ENCODE results near the gene AP4M1.

AP4M1 gene

GRCh38 chr7:100115026-100115425 lies 13.6 kb downstream of the AP4M1 start:
- Histone ChIP-seq H3K4me1 (ENCODE audit: insufficient read depth, poor library complexity, severe bottlenecking) (no peaks in the 10 kb centered on the region), H3K9me3 (ENCODE audit: severe bottlenecking) (no peaks in the 10 kb centered on the region), H3K36me3 (ENCODE audit: low read depth) (peaks cover 41% of the 10 kb centered on the region), H3K27me3 (ENCODE audit: insufficient read depth, poor library complexity, severe bottlenecking) (no peaks in the 10 kb centered on the region), H3K4me3 (ENCODE audit: severe bottlenecking) (no peak overlapping the region), H3K27ac (ENCODE audit: poor library complexity, severe bottlenecking) (no peak overlapping the region)
- ATAC-seq (ENCODE audit: low read depth) (no peak), DNase-seq (ENCODE audit: low spot score) (no peak)
- no peak for TF ChIP-seq CTCF (IDR thresholded peaks at IDR 0.05; ENCODE audit: poor library complexity, severe bottlenecking)

- Histone ChIP-seq H3K36me3 (ENCODE audit: low read depth) (peaks cover 8% of the 10 kb centered on the region), H3K4me3 (ENCODE audit: severe bottlenecking) (peak overlapping the region; percentile 79), H3K4me1 (ENCODE audit: insufficient read depth, poor library complexity, severe bottlenecking) (no peaks in the 10 kb centered on the region), H3K9me3 (ENCODE audit: severe bottlenecking) (no peaks in the 10 kb centered on the region), H3K27me3 (ENCODE audit: insufficient read depth, poor library complexity, severe bottlenecking) (no peaks in the 10 kb centered on the region), H3K27ac (ENCODE audit: poor library complexity, severe bottlenecking) (peak overlapping the region; percentile 47)
- no peak for ATAC-seq (ENCODE audit: low read depth)
- TF ChIP-seq CTCF (IDR thresholded peaks at IDR 0.05; ENCODE audit: poor library complexity, severe bottlenecking), result no peak
- no peak for DNase-seq (ENCODE audit: low spot score)
Observed at GRCh38 chr7:100118388-100119071, 17.1 kb downstream of the AP4M1 start.

DNA sequence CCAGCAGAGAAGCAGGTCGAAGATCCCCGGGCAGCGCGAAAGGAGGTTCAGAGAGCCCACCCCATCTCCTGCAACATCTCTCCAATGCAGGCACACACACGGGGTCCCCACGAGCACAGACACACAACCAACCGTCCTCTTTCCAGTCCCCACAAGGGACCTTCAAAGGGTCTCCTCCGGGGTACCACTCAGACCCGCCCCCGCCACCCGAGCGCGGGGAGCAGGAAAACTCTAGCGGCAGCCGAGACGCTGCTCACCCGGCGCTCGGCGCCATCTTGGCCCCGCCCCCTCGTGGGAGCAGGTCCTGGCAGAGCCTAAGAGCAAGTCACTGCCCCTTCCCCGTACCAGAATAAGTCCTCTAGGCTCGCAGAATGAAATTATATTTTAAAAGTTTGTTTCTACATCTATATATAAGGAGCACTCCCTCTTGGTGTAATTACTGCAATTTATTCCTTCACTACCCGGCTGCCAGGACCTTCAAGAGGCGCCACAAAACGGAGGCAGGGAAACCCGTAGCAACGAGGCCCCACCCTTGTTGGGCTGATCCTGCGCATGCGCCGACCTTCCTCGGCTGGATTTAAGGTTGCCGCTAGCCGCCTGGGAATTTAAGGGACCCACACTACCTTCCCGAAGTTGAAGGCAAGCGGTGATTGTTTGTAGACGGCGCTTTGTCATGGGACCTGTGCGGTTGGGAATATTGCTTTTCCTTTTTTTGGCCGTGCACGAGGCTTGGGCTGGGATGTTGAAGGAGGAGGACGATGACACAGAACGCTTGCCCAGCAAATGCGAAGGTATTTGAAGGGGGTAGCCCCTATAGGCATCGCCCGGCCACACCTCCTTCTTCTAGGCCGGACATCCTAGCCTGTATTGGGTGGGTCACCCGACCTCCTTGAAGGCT lies 17.9 kb downstream of the AP4M1 start, which contains the start of the genes CNPY4 and TAF6:
TSS of gene CNPY4 (plus strand) at position 563 of the 898 bp plus-strand sequence. CDS start at position 674, 111 bp downstream.
TSS of gene TAF6 (minus strand) at position 287 of the 898 bp plus-strand sequence. CDS start 5,149 bp downstream, outside the sequence.
- Histone ChIP-seq H3K4me1 (ENCODE audit: insufficient read depth, poor library complexity, severe bottlenecking) (no peaks in the 10 kb centered on the region), H3K9me3 (ENCODE audit: severe bottlenecking) (no peaks in the 10 kb centered on the region), H3K27ac (ENCODE audit: poor library complexity, severe bottlenecking) (peak within 1 kb of the TSS; percentile 47), H3K36me3 (ENCODE audit: low read depth) (no peaks in the 10 kb centered on the region), H3K4me3 (ENCODE audit: severe bottlenecking) (peak within 1 kb of the TSS; percentile 79), H3K27me3 (ENCODE audit: insufficient read depth, poor library complexity, severe bottlenecking) (no peaks in the 10 kb centered on the region)
- DNase-seq (ENCODE audit: low spot score) (peak; percentile 94), ATAC-seq (ENCODE audit: low read depth) (peak; percentile 77)
- no peak for TF ChIP-seq CTCF (IDR thresholded peaks at IDR 0.05; ENCODE audit: poor library complexity, severe bottlenecking)

DNA sequence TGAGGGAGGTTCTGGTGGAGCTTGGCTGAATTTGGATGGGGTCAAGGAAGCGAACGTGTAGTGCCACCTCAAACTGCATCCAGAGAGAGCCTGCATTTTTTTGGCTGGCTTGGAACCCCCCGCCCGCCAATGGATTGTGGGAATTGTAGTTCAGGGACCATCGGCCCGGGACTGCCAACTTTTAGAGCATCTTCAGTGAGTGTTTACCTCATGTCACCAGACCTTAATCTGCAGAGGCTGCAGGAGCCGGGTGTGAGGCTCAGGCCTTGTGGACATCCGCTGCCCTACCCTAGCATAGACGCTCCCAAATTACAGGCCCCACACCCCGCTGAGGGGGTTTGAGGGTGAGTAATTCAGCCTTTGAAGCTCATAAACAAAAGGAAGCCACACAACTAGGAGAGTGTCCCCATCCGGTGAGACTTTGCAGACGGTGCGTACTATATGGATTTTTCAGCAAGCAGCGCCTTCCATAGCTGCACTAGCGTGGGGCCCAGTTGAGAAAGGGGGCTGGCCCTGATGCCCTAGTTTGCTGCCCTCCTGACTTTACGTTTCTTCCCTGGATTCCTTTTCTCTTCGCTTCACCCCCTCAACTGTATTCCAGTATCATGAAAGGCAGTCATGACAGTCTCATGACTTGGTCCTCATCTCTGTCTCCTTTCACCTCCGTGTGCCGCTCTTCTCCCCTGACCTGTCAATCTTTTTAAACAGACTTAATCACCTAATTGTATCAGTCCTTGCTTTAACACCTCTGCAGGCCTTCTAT lies 18.7 kb downstream of the AP4M1 start:
- no peaks in the 10 kb centered on the region for H3K4me1 ChIP-seq (ENCODE audit: insufficient read depth, poor library complexity, severe bottlenecking)
- H3K27ac ChIP-seq (ENCODE audit: poor library complexity, severe bottlenecking), result peak overlapping the region; percentile 47
- DNase-seq (ENCODE audit: low spot score), result no peak
- no peaks in the 10 kb centered on the region for H3K9me3 ChIP-seq (ENCODE audit: severe bottlenecking)
- no peaks in the 10 kb centered on the region for H3K36me3 ChIP-seq (ENCODE audit: low read depth)
- H3K4me3 ChIP-seq (ENCODE audit: severe bottlenecking), result peak overlapping the region; percentile 79
- peak; percentile 64 for ATAC-seq (ENCODE audit: low read depth)
- H3K27me3 ChIP-seq (ENCODE audit: insufficient read depth, poor library complexity, severe bottlenecking), result no peaks in the 10 kb centered on the region
- TF ChIP-seq CTCF (IDR thresholded peaks at IDR 0.05; ENCODE audit: poor library complexity, severe bottlenecking), result no peak

All from RWPE2 (cell line).